ENCODE data around the gene NBEA. TPM values are rescaled to one million over a fixed set of nuclear protein-coding genes. Genes with fewer than 3 reads are reported as not detected.
"Not testable (repeated sequence)": the region's sequence is repeated elsewhere in the genome, so short reads cannot be mapped to it uniquely, and the experiment has no call there.

The NBEA gene
- total RNA-seq, 1 donor from 2014 or later = 16.3 TPM

GRCh38 chr13:35342440-35342839, 400.4 kb downstream of the NBEA start:
- DNase-seq (ENCODE audit: low spot score) (no peak), ATAC-seq (no peak)
- intact Hi-C loops (cut with DNase I) = no loop called here

GRCh38 chr13:35343417-35343816, 401.3 kb downstream of the NBEA start:
- no peak for ATAC-seq

GRCh38 chr13:35345992-35346391, 403.9 kb downstream of the NBEA start:
- ATAC-seq (no peak), DNase-seq (ENCODE audit: low spot score) (no peak)
- intact Hi-C loops (cut with DNase I) = no loop called here

More at GRCh38 chr13:35343417-35343816, 401.3 kb downstream of the NBEA start:
- intact Hi-C loops (cut with DNase I) = no loop called here
- no peak for DNase-seq (ENCODE audit: low spot score)

GRCh38 chr13:35346494-35346893, 404.4 kb downstream of the NBEA start:
- ATAC-seq = no peak
- intact Hi-C loops (cut with DNase I) = no loop called here
- no peak for DNase-seq (ENCODE audit: low spot score)

GRCh38 chr13:35347679-35348205, 405.7 kb downstream of the NBEA start:
- intact Hi-C loops (cut with DNase I) = no loop called here
- ATAC-seq = no peak
- DNase-seq (ENCODE audit: low spot score) = no peak

- DNase-seq (ENCODE audit: low spot score) (no peak), ATAC-seq (no peak)
- intact Hi-C loops (cut with DNase I) = no loop called here
These were observed 407.0 kb downstream of the NBEA start for GRCh38 chr13:35349052-35349451.

GRCh38 chr13:35349673-35350278, 407.7 kb downstream of the NBEA start:
- intact Hi-C loops (cut with DNase I) = no loop called here
- ATAC-seq (peak; percentile 56), DNase-seq (ENCODE audit: low spot score) (no peak)

- ATAC-seq = no peak
- no peak for DNase-seq (ENCODE audit: low spot score)
- intact Hi-C loops (cut with DNase I) = no loop called here
These were observed 412.2 kb downstream of the NBEA start for GRCh38 chr13:35354285-35354684.

GRCh38 chr13:35354882-35355281, 412.8 kb downstream of the NBEA start:
- intact Hi-C loops (cut with DNase I) = no loop called here
- DNase-seq (ENCODE audit: low spot score) (no peak), ATAC-seq (no peak)

GRCh38 chr13:35356572-35356971, 414.5 kb downstream of the NBEA start:
- DNase-seq (ENCODE audit: low spot score) = no peak

GRCh38 chr13:35365883-35366282, 423.8 kb downstream of the NBEA start:
- no peak for ATAC-seq
- DNase-seq (ENCODE audit: low spot score) = no peak
- intact Hi-C loops (cut with DNase I) = no loop called here

More at GRCh38 chr13:35356572-35356971, 414.5 kb downstream of the NBEA start:
- intact Hi-C loops (cut with DNase I) = no loop called here
- no peak for ATAC-seq

GRCh38 chr13:35367586-35367985, 425.5 kb downstream of the NBEA start:
- DNase-seq (ENCODE audit: low spot score) (no peak), ATAC-seq (no peak)
- intact Hi-C loops (cut with DNase I) = no loop called here

- intact Hi-C loops (cut with DNase I) = no loop called here
- DNase-seq (ENCODE audit: low spot score) = no peak
- ATAC-seq = no peak
These were observed 436.9 kb downstream of the NBEA start for GRCh38 chr13:35378939-35379338.

- DNase-seq (ENCODE audit: low spot score) (no peak), ATAC-seq (no peak)
- intact Hi-C loops (cut with DNase I) = no loop called here
These were observed 437.6 kb downstream of the NBEA start for GRCh38 chr13:35379663-35380062.

GRCh38 chr13:35387682-35388250, 445.7 kb downstream of the NBEA start:
- ATAC-seq = peak; percentile 46
- intact Hi-C loops (cut with DNase I) = no loop called here
- DNase-seq (ENCODE audit: low spot score) = no peak

- peak; percentile 39 for ATAC-seq
- no peak for DNase-seq (ENCODE audit: low spot score)
- intact Hi-C loops (cut with DNase I) = no loop called here
These were observed 446.6 kb downstream of the NBEA start for GRCh38 chr13:35388441-35389355.

GRCh38 chr13:35389535-35389934, 447.5 kb downstream of the NBEA start:
- no peak for ATAC-seq
- intact Hi-C loops (cut with DNase I) = no loop called here

GRCh38 chr13:35392768-35393167, 450.7 kb downstream of the NBEA start:
- intact Hi-C loops (cut with DNase I) = no loop called here
- no peak for DNase-seq (ENCODE audit: low spot score)
- ATAC-seq = peak; percentile 57

More at GRCh38 chr13:35389535-35389934, 447.5 kb downstream of the NBEA start:
- DNase-seq (ENCODE audit: low spot score) = no peak

- intact Hi-C loops (cut with DNase I) = no loop called here
- ATAC-seq = no peak
- DNase-seq (ENCODE audit: low spot score) = no peak
These were observed 451.8 kb downstream of the NBEA start for GRCh38 chr13:35393886-35394285.

- ATAC-seq; intact Hi-C loops (cut with DNase I); DNase-seq (ENCODE audit: low spot score): not testable (repeated sequence)
These were observed 466.2 kb downstream of the NBEA start for GRCh38 chr13:35408285-35408684.

All from sciatic nerve (tissue), 2 donors.